Activated CD4-positive, CD25-positive, alpha-beta regulatory T cell treated with anti-CD3 and anti-CD28 coated beads, Interleukin-2, amount 50 U/mL, for 72 hours (primary cell): Measurements from ENCODE around the gene PKDCC.

ENCODE experiments used
- DNase-seq: peaks from one replicate; pipeline ENCODE4 v3.0.0; 2021

The PKDCC gene

GRCh38 chr2:42047488-42048298 is at the start of gene PKDCC:
Gene PKDCC, plus strand, starts transcription at chr2:42048021. Its CDS starts 179 bp downstream, at chr2:42048200.
- DNase-seq: no peak

- DNase-seq: no peak
Observed at GRCh38 chr2:41998186-41999127, 49.4 kb upstream of the PKDCC start.

- no peak for DNase-seq
Observed at GRCh38 chr2:41999128-41999480, 48.7 kb upstream of the PKDCC start.

GRCh38 chr2:41999592-42000281 is 48.1 kb upstream of the PKDCC start:
- no peak for DNase-seq

GRCh38 chr2:42001711-42002201 is 46.1 kb upstream of the PKDCC start:
- no peak for DNase-seq

GRCh38 chr2:42007551-42007950 is 40.3 kb upstream of the PKDCC start:
- DNase-seq: no peak

- DNase-seq: no peak
Observed at GRCh38 chr2:42008241-42008921, 39.4 kb upstream of the PKDCC start.

- DNase-seq: no peak
Observed at GRCh38 chr2:42009657-42010580, 37.9 kb upstream of the PKDCC start.

GRCh38 chr2:42010743-42011298 is 37.0 kb upstream of the PKDCC start:
- no peak for DNase-seq

GRCh38 chr2:42012137-42012536 is 35.7 kb upstream of the PKDCC start:
- DNase-seq: no peak

GRCh38 chr2:42012651-42013050 is 35.2 kb upstream of the PKDCC start:
- no peak for DNase-seq

- DNase-seq: no peak
Observed at GRCh38 chr2:42013409-42013808, 34.4 kb upstream of the PKDCC start.

- DNase-seq: no peak
Observed at GRCh38 chr2:42021464-42021863, 26.4 kb upstream of the PKDCC start.

GRCh38 chr2:42025151-42025582 is 22.7 kb upstream of the PKDCC start:
- DNase-seq: no peak

GRCh38 chr2:42026272-42026671 is 21.5 kb upstream of the PKDCC start:
- DNase-seq: no peak

GRCh38 chr2:42028571-42029148 is 19.2 kb upstream of the PKDCC start:
- DNase-seq: no peak

GRCh38 chr2:42029171-42029570 is 18.6 kb upstream of the PKDCC start:
- no peak for DNase-seq

- DNase-seq: no peak
Observed at GRCh38 chr2:42029639-42030199, 18.1 kb upstream of the PKDCC start.

GRCh38 chr2:42030200-42030759 is 17.5 kb upstream of the PKDCC start:
- DNase-seq: no peak

GRCh38 chr2:42030829-42031228 is 17.0 kb upstream of the PKDCC start:
- DNase-seq: no peak
